Measurements from ENCODE around the gene JPT1. TPM values are rescaled to one million over a fixed set of nuclear protein-coding genes. Genes with fewer than 3 reads are reported as not detected.

JPT1 gene
- total RNA-seq, 1 donor from 2014 or later = 642 TPM

- no peak overlapping the region for H3K27ac Mint-ChIP-seq (ENCODE audit: unreplicated experiment)
- no peak for TF ChIP-seq CTCF (IDR thresholded peaks at IDR 0.05; ENCODE audit: partially characterized antibody, unreplicated experiment)
- peaks cover 3% of the 10 kb centered on the region for H3K4me1 Mint-ChIP-seq (ENCODE audit: low read depth, unreplicated experiment)
- H3K9me3 Mint-ChIP-seq (ENCODE audit: unreplicated experiment) = peaks cover 5% of the 10 kb centered on the region
- H3K4me3 Mint-ChIP-seq (ENCODE audit: unreplicated experiment) = no peak overlapping the region
- H3K27me3 Mint-ChIP-seq (ENCODE audit: unreplicated experiment) = peaks cover 6% of the 10 kb centered on the region
- H3K36me3 Mint-ChIP-seq (ENCODE audit: unreplicated experiment) = no peaks in the 10 kb centered on the region
- DNase-seq = no peak
Observed at GRCh38 chr17:75124819-75125162, 29.5 kb downstream of the JPT1 start.

GRCh38 chr17:75124041-75124818 is 30.1 kb downstream of the JPT1 start:
- H3K4me1 Mint-ChIP-seq (ENCODE audit: low read depth, unreplicated experiment) = no peaks in the 10 kb centered on the region
- no peak overlapping the region for H3K27ac Mint-ChIP-seq (ENCODE audit: unreplicated experiment)
- peaks cover 6% of the 10 kb centered on the region for H3K27me3 Mint-ChIP-seq (ENCODE audit: unreplicated experiment)
- TF ChIP-seq CTCF (IDR thresholded peaks at IDR 0.05; ENCODE audit: partially characterized antibody, unreplicated experiment) = no peak
- no peak overlapping the region for H3K4me3 Mint-ChIP-seq (ENCODE audit: unreplicated experiment)
- no peaks in the 10 kb centered on the region for H3K36me3 Mint-ChIP-seq (ENCODE audit: unreplicated experiment)
- peaks cover 5% of the 10 kb centered on the region for H3K9me3 Mint-ChIP-seq (ENCODE audit: unreplicated experiment)
- no peak for DNase-seq

GRCh38 chr17:75118307-75118706 is 36.0 kb downstream of the JPT1 start:
- no peak for TF ChIP-seq CTCF (IDR thresholded peaks at IDR 0.05; ENCODE audit: partially characterized antibody, unreplicated experiment)
- Mint-ChIP-seq H3K9me3 (ENCODE audit: unreplicated experiment) (no peaks in the 10 kb centered on the region), H3K4me3 (ENCODE audit: unreplicated experiment) (no peak overlapping the region), H3K27me3 (ENCODE audit: unreplicated experiment) (peaks cover 2% of the 10 kb centered on the region), H3K27ac (ENCODE audit: unreplicated experiment) (no peak overlapping the region), H3K4me1 (ENCODE audit: low read depth, unreplicated experiment) (peaks cover 2% of the 10 kb centered on the region), H3K36me3 (ENCODE audit: unreplicated experiment) (no peaks in the 10 kb centered on the region)
- no peak for DNase-seq

GRCh38 chr17:75116737-75117136 is 37.6 kb downstream of the JPT1 start:
- Mint-ChIP-seq H3K4me3 (ENCODE audit: unreplicated experiment) (no peak overlapping the region), H3K4me1 (ENCODE audit: low read depth, unreplicated experiment) (peaks cover 2% of the 10 kb centered on the region), H3K9me3 (ENCODE audit: unreplicated experiment) (no peaks in the 10 kb centered on the region), H3K36me3 (ENCODE audit: unreplicated experiment) (no peaks in the 10 kb centered on the region), H3K27me3 (ENCODE audit: unreplicated experiment) (peaks cover 2% of the 10 kb centered on the region), H3K27ac (ENCODE audit: unreplicated experiment) (no peak overlapping the region)
- no peak for DNase-seq
- TF ChIP-seq CTCF (IDR thresholded peaks at IDR 0.05; ENCODE audit: partially characterized antibody, unreplicated experiment) = no peak

- Mint-ChIP-seq H3K4me1 (ENCODE audit: low read depth, unreplicated experiment) (peaks cover 2% of the 10 kb centered on the region), H3K36me3 (ENCODE audit: unreplicated experiment) (no peaks in the 10 kb centered on the region), H3K27ac (ENCODE audit: unreplicated experiment) (no peak overlapping the region), H3K9me3 (ENCODE audit: unreplicated experiment) (no peaks in the 10 kb centered on the region), H3K27me3 (ENCODE audit: unreplicated experiment) (peaks cover 2% of the 10 kb centered on the region), H3K4me3 (ENCODE audit: unreplicated experiment) (no peak overlapping the region)
- no peak for TF ChIP-seq CTCF (IDR thresholded peaks at IDR 0.05; ENCODE audit: partially characterized antibody, unreplicated experiment)
- no peak for DNase-seq
Observed at GRCh38 chr17:75115555-75115954, 38.8 kb downstream of the JPT1 start.
